Colonic mucosa (tissue), 4 donors: ENCODE measurements around the gene MS4A3. TPM values are rescaled to one million over a fixed set of nuclear protein-coding genes. Genes with fewer than 3 reads are reported as not detected.

Experiments
- DNase-seq: peaks from one replicate; pipeline ENCODE4 v3.0.0-alpha.2; 2020
- H3K27ac ChIP-seq: fragments of 200-600 bp; one replicate; pipeline ENCODE4 v1.8.0; 2021
- H3K27me3 ChIP-seq: fragments of 200-600 bp; one replicate; pipeline ENCODE4 v1.8.0; 2021
- H3K36me3 ChIP-seq: fragments of 200-600 bp; one replicate; pipeline ENCODE4 v1.8.0; 2021
- H3K4me1 ChIP-seq: fragments of 200-600 bp; one replicate; pipeline ENCODE4 v1.8.0; 2021; ENCODE audit warnings: mild to moderate bottlenecking
- H3K4me3 ChIP-seq: fragments of 200-600 bp; one replicate; pipeline ENCODE4 v1.8.0; 2021
- H3K9ac ChIP-seq, 2 donors: one replicate each; pipeline ENCODE4 v1.7.0; 2013; ENCODE audit warnings: control low read depth in 2 of 2, low read depth in 2 of 2, low read length in 2 of 2
- H3K9me3 ChIP-seq: fragments of 200-600 bp; one replicate; pipeline ENCODE4 v1.8.0; 2021
- intact Hi-C: fragments of 100-400 bp; cut with DNase I; formaldehyde crosslinking; loops from one replicate; pipeline ENCODE4 v1.14.1; 2022
- total RNA-seq, 2 donors: library from RNA; stranded (reverse); fragmentation: NEBNext Ultra II Directional in 1 of 2; extraction: Animal tissue kit (Norgen Biotek cat#: 25700) in 1 of 2; gene quantifications; one replicate each; pipeline ENCODE4 v1.2.1, GENCODE V29; 2021
- TF ChIP-seq, protein P1 (sequence below): fragments of 200-600 bp; IDR thresholded peaks from one replicate; pipeline ENCODE4 v1.8.0; 2022; ENCODE audit warnings: antibody characterized with exemption, mild to moderate bottlenecking
- donor health status: healthy.
- donor health status: DM: no; HTN: no; CAD: no.
- donor health status: DM: no; HTN: no; CAD: no.

Gene MS4A3
- total RNA-seq, 2 donors from 2014 or later = not detected

DNA sequence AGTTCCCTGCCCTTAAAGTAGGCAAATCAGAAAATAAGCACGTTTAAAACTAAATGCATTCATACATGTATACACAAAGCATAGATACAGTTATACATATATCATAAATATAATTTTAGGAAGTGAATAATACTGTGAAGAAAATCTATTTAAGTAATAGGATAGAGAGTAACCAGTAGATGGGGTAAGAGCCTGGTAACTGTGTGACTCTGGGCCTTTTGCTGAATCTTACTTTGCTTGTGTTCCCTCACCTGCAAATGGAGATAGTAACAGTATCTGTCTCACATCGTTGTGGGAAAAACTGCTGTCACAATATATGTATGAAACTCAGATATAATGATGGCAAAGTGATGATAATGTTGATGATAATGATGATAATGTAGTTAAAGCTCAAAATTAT, 61.9 kb downstream of the MS4A3 start:
- intact Hi-C loops = no loop called here
- DNase-seq = no peak
- H3K9ac ChIP-seq = no peak overlapping the region

DNA sequence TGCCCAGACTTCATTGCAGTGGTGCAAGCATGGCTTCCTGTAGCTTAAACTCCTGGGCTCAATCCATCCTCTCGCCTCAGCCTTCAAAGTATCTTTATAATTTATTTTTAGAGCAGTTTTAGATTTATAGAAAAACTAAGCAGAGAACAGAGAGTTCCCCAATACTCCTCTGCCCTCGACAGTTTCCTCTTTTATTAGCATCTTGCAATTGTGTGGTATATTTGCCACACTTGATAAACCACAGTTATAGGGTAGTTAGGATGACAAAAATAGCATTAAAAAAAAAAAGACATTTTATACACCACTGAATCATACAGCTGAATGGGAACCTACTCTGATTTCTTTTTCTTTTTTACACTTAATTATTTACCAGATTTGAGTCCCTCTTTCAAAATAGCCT, 63.2 kb downstream of the MS4A3 start:
- TF ChIP-seq, protein P1, sequence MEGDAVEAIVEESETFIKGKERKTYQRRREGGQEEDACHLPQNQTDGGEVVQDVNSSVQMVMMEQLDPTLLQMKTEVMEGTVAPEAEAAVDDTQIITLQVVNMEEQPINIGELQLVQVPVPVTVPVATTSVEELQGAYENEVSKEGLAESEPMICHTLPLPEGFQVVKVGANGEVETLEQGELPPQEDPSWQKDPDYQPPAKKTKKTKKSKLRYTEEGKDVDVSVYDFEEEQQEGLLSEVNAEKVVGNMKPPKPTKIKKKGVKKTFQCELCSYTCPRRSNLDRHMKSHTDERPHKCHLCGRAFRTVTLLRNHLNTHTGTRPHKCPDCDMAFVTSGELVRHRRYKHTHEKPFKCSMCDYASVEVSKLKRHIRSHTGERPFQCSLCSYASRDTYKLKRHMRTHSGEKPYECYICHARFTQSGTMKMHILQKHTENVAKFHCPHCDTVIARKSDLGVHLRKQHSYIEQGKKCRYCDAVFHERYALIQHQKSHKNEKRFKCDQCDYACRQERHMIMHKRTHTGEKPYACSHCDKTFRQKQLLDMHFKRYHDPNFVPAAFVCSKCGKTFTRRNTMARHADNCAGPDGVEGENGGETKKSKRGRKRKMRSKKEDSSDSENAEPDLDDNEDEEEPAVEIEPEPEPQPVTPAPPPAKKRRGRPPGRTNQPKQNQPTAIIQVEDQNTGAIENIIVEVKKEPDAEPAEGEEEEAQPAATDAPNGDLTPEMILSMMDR = no peak
- Histone ChIP-seq H3K36me3 (no peaks in the 10 kb centered on the region), H3K27ac (no peak overlapping the region), H3K9ac (no peak overlapping the region), H3K4me3 (no peak overlapping the region), H3K4me1 (no peaks in the 10 kb centered on the region), H3K9me3 (no peaks in the 10 kb centered on the region), H3K27me3 (no peaks in the 10 kb centered on the region)
- intact Hi-C loops = no loop called here
- no peak for DNase-seq

More for the DNA sequence above, 61.9 kb downstream of the MS4A3 start:
- TF ChIP-seq, protein P1 = no peak
- Histone ChIP-seq H3K27ac (no peak overlapping the region), H3K4me1 (no peaks in the 10 kb centered on the region), H3K27me3 (no peaks in the 10 kb centered on the region), H3K4me3 (no peak overlapping the region), H3K9me3 (no peaks in the 10 kb centered on the region), H3K36me3 (no peaks in the 10 kb centered on the region)

Other genes with a start within 250 kb of the MS4A3 start
- gene MRPL16, start 245.9 kb upstream of the MS4A3 start, total RNA-seq = 10 to 100 TPM; 51.6 to 91.3 TPM
- gene CBLIF, start 211.2 kb upstream of the MS4A3 start, total RNA-seq = under 1 TPM in 1 of 2 donors, not detected in 1; 0.48 TPM
- under 1 TPM in 1 of 2 donors, not detected in 1; 0.67 TPM for gene TCN1, start 190.2 kb upstream of the MS4A3 start, total RNA-seq
- gene OOSP3, start 177.9 kb upstream of the MS4A3 start, total RNA-seq = not detected
- not detected for gene OOSP1, start 118.2 kb upstream of the MS4A3 start, total RNA-seq
- not detected for gene OOSP4A, start 92.6 kb upstream of the MS4A3 start, total RNA-seq
- not detected for gene OOSP4B, start 39.5 kb upstream of the MS4A3 start, total RNA-seq
- gene OOSP2, start 16.3 kb upstream of the MS4A3 start, total RNA-seq = not detected
- gene MS4A2, start 32.0 kb downstream of the MS4A3 start, total RNA-seq = 1 to 10 TPM; 2.2 to 2.9 TPM
- 10 to 100 TPM; 10.5 to 43.1 TPM for gene MS4A6A, start 126.4 kb downstream of the MS4A3 start, total RNA-seq
- gene MS4A4E, start 186.5 kb downstream of the MS4A3 start, total RNA-seq = 1 to 10 TPM in 1 of 2 donors, under 1 TPM in 1; 0.69 to 1.0 TPM
- 10 to 100 TPM in 1 of 2 donors, 1 to 10 TPM in 1; 5.6 to 12.1 TPM for gene MS4A4A, start 224.0 kb downstream of the MS4A3 start, total RNA-seq